ENCODE measurements around the gene ALKAL2. TPM values are rescaled to one million over a fixed set of nuclear protein-coding genes. Genes with fewer than 3 reads are reported as not detected.
"Not testable (repeated sequence)": the region's sequence is repeated elsewhere in the genome, so short reads cannot be mapped to it uniquely, and the experiment has no call there.

Gene ALKAL2
- 10 to 100 TPM in 1 of 4 donors, 1 to 10 TPM in 2, not detected in 1; 1.7 to 11.9 (median 2.3) TPM for total RNA-seq

- Histone ChIP-seq H3K4me3 (peak within 1 kb of the TSS; percentile 48 to 62 (median 52)), H3K36me3 (no peaks in the 10 kb centered on the region), H3K27ac (replicated peaks in 1 of 4) (no peak within 1 kb of the TSS), H3K27me3 (peaks cover 4 to 58% (median 21%) of the 10 kb centered on the region in 4 donors), H3K4me1 (peaks cover 23 to 37% (median 36%) of the 10 kb centered on the region in 4 donors), H3K9me3 (no peaks in the 10 kb centered on the region)
- intact Hi-C loops (cut with DNase I) = loop anchor here (5.0 kb wide), 1 partner anchor 41 kb away; no protein-coding TSS in a partner anchor
- TF ChIP-seq POLR2A (IDR thresholded peaks at IDR 0.05; ENCODE audit: low read depth) (no peak), EP300 (IDR thresholded peaks at IDR 0.05) (no peak), CTCF (IDR thresholded peaks at IDR 0.05) (no peak)
- DNase-seq (ENCODE audit: extremely low spot score) = no peak
- WGBS = no CpG with 5 or more reads among the region's 128 CpGs
Observed at GRCh38 chr2:287911-288757, at the start of gene ALKAL2. TSS of gene ALKAL2 (minus strand) at chr2:288091. CDS start at chr2:287835, 256 bp downstream.

GRCh38 chr2:336949-337348 lies 49.1 kb upstream of the ALKAL2 start:
- H3K9me3 ChIP-seq = peaks cover 0 to 31% (median 25%) of the 10 kb centered on the region in 4 donors
- intact Hi-C loops (cut with DNase I); DNase-seq (ENCODE audit: extremely low spot score): not testable (repeated sequence)

GRCh38 chr2:336360-336759 lies 48.5 kb upstream of the ALKAL2 start:
- no peak overlapping the region for H3K27ac ChIP-seq (replicated peaks in 1 of 4)
- DNase-seq (ENCODE audit: extremely low spot score) = no peak

More at GRCh38 chr2:336949-337348, 49.1 kb upstream of the ALKAL2 start:
- WGBS = 98% methylated on average over 2 of the region's 2 CpGs
- H3K4me3 ChIP-seq; H3K27ac ChIP-seq (replicated peaks in 1 of 4); H3K36me3 ChIP-seq; H3K4me1 ChIP-seq: not testable (repeated sequence)
- H3K27me3 ChIP-seq = peaks cover 0 to 31% (median 0%) of the 10 kb centered on the region in 4 donors

GRCh38 chr2:332592-332991 lies 44.7 kb upstream of the ALKAL2 start:
- Histone ChIP-seq H3K4me3 (no peak overlapping the region), H3K4me1 (no peaks in the 10 kb centered on the region), H3K9me3 (peaks cover 0 to 28% (median 18%) of the 10 kb centered on the region in 4 donors), H3K27ac (replicated peaks in 1 of 4) (no peak overlapping the region), H3K27me3 (peaks cover 0 to 25% (median 0%) of the 10 kb centered on the region in 4 donors), H3K36me3 (no peaks in the 10 kb centered on the region)
- intact Hi-C loops (cut with DNase I) = no loop called here
- no peak for DNase-seq (ENCODE audit: extremely low spot score)
- 37% methylated on average over 3 of the region's 3 CpGs for WGBS
- TF ChIP-seq POLR2AphosphoS5 (IDR thresholded peaks at IDR 0.05) = no peak
- TF ChIP-seq CTCF (IDR thresholded peaks at IDR 0.05) = no peak
- no peak for TF ChIP-seq POLR2A (IDR thresholded peaks at IDR 0.05; ENCODE audit: low read depth)
- no peak for TF ChIP-seq EP300 (IDR thresholded peaks at IDR 0.05)

More at GRCh38 chr2:336360-336759, 48.5 kb upstream of the ALKAL2 start:
- Histone ChIP-seq H3K36me3 (no peaks in the 10 kb centered on the region), H3K9me3 (peaks cover 0 to 31% (median 25%) of the 10 kb centered on the region in 4 donors), H3K4me1 (no peaks in the 10 kb centered on the region), H3K27me3 (peaks cover 0 to 28% (median 0%) of the 10 kb centered on the region in 4 donors), H3K4me3 (no peak overlapping the region)
- 88% methylated on average over 4 of the region's 4 CpGs for WGBS
- TF ChIP-seq CTCF (IDR thresholded peaks at IDR 0.05) = no peak
- no peak for TF ChIP-seq EP300 (IDR thresholded peaks at IDR 0.05)
- TF ChIP-seq POLR2A (IDR thresholded peaks at IDR 0.05; ENCODE audit: low read depth) = no peak
- TF ChIP-seq POLR2AphosphoS5 (IDR thresholded peaks at IDR 0.05) = no peak
- intact Hi-C loops (cut with DNase I) = no loop called here

GRCh38 chr2:328761-329160 lies 40.9 kb upstream of the ALKAL2 start:
- no peaks in the 10 kb centered on the region for H3K36me3 ChIP-seq
- H3K4me3 ChIP-seq = no peak overlapping the region
- no peak overlapping the region for H3K27ac ChIP-seq (replicated peaks in 1 of 4)
- peaks cover 0 to 18% (median 0%) of the 10 kb centered on the region in 4 donors for H3K9me3 ChIP-seq
- intact Hi-C loops (cut with DNase I) = no loop called here
- H3K27me3 ChIP-seq = peaks cover 0 to 22% (median 0%) of the 10 kb centered on the region in 4 donors
- TF ChIP-seq POLR2A (IDR thresholded peaks at IDR 0.05; ENCODE audit: low read depth) = no peak
- TF ChIP-seq CTCF (IDR thresholded peaks at IDR 0.05) = no peak
- no peak for TF ChIP-seq EP300 (IDR thresholded peaks at IDR 0.05)
- no peak for TF ChIP-seq POLR2AphosphoS5 (IDR thresholded peaks at IDR 0.05)
- WGBS = 86% methylated on average over 4 of the region's 4 CpGs
- no peaks in the 10 kb centered on the region for H3K4me1 ChIP-seq
- DNase-seq (ENCODE audit: extremely low spot score) = no peak

Measured in esophagus muscularis mucosa (tissue), 4 donors.